HG03108 (cell line): ENCODE results near the gene BRSK1.

Experiments used
- ATAC-seq: cut with Tn5 transposase; IDR thresholded peaks from one replicate; pipeline ENCODE4 v1.9.1; 2021; ENCODE audit warnings: moderate library complexity; ENCODE audit not compliant: unreplicated experiment

BRSK1 gene

DNA sequence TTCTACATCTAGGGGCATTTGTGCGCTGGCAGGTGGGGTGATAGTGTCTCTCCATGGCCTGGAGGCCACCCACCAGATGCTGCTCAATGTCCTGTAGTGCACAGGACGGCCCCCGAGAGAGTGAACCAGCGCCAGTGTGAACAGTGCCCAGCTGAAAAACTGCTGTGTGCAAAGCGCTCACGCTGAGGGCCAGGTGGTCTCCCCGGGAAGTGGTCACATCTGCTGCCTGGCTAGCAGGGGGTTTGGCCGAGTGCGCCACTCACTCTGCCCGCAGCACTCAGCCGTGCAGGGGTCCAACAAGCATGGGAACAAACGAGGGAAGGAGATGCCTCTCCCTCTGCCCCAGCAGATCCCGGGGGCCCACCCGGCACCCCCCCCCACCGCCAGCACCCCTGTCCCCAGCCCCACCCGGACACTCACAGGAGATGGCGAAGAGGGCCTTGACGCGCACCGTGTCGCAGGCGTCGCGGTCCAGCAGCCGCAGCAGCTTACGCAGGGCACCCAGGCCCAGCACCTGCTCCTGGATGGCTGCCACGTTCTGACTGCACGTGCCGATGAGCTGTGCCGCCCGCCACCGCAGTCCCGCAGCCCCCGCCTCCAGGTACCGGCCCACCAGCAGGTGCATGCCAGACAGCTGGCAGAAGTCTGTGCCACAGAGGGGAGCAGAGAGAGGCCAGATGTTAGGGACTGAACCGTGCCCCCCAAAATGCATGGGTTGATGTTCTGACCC, 9.7 kb upstream of the BRSK1 start:
- ATAC-seq = no peak

- ATAC-seq = peak; percentile 34
Measured at GRCh38 chr19:55275851-55276719, 7.7 kb upstream of the BRSK1 start.

- ATAC-seq = no peak
Measured at GRCh38 chr19:55276720-55277430, 6.9 kb upstream of the BRSK1 start.

DNA sequence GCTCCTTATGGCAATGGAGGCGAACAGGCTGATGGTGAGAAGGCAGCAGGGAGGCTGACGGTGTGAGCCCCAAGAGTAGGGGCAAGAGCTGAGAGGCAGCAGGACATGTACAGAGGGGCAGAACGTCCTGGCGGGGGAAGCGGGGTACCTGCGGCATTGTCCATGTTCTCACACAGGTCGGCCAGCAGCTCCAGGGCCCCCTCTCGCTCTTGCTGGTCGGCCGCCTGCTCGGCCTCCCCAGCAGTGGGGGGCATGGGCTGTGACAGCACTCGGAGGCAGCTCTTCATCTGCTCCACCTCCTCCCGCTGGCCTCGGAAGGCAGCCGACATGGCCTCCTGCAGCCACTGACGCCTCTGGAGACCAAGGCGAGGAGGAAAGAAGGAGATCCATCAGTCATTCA, 6.3 kb upstream of the BRSK1 start:
- no peak for ATAC-seq

- no peak for ATAC-seq
Measured at GRCh38 chr19:55278391-55279135, 5.2 kb upstream of the BRSK1 start.

DNA sequence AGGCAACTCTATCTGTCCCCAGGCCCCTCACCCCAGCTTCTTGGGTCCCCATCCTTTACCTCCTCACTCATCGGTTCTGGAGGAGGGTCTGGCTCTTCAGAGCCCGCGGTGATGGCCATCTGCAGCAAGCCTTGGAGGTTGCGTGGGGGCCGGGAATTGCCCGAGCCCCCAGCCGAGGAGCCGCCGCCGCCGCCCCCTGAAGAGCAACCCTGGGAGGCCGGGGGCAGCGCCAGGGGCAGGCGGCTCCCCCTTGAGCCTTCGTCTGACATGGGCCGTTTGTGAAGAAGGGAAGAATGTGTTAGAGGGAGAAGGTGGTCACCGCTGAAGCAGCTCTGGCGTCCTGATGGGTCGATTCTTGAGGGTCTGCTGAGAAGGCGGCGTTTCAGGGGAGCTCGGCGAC, 4.5 kb upstream of the BRSK1 start:
- no peak for ATAC-seq

DNA sequence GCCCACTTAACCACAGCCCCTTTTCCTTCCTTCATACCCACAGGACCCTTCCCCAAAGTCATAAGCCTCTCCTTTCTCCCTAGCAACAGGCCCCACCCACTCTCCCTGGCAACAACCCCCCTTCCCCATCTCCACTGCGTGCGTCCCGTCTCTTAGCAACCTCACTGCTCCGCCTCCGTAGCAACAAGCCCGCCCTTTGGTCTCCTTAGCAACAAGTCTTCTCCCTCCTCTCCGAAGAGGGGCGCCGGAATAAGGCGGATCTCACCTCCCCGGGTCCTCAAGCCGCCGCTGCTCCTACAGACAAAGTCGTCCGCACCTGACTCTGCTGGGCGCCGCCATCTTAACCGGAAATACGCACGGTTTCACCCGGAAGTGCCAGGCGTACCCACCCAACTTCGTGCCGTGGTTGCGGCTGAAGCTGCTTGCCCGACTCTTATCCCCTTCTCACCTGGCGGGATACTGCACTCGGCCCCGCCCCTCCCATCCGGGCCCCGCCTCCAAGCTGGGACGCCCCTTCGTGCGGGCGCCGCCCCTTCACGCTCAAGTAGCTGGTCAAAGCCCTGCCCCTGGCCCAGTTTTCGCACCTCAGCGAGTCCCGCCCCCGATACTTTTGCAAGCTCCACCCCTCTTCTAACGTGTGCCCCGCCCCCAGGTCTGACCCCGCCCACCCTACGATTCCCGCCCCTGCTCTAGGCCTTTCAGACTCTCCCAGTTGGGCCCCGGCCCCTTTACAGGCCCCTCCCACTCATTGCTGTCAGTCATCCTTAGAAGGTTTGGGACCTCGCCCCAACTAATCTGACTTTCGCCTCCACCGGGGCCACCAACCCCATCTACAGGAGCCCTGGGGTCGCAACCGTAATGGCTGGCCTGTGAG, 3.8 kb upstream of the BRSK1 start, which contains the start of gene HSPBP1:
TSS of gene HSPBP1 (minus strand) at position 341 of the 874 bp plus-strand sequence. CDS start 502 bp downstream, outside the sequence.
- ATAC-seq = peak; percentile 74

DNA sequence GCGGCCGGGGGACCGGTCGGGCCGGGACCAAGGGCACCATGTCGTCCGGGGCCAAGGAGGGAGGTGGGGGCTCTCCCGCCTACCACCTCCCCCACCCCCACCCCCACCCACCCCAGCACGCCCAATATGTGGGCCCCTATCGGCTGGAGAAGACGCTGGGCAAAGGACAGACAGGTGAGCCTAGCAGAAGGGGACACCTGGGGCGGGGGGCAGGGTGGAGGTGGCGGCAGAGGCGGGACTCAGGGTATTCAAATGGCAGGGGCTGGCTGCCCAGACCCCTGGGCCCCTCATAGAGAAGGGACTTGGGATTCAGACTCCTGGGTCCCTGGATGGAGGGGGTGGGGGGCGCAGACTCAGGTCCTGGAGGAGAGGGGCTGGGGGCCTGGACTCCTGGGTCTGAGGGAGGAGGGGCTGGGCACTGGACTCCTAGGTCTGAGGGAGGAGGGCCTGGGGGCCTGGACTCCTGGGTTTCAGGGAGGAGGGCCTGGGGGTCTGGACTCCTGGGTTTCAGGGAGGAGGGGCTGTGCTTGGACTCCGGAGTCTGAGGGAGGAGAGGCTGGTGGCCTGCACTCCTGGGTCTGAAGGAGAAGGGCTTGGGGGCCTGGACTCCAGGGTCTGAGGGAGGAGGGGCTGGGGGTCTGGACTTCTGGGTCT, 735 bp downstream of the BRSK1 start:
- no peak for ATAC-seq

- ATAC-seq = no peak
Measured at GRCh38 chr19:55285229-55285890, 1.6 kb downstream of the BRSK1 start.

GRCh38 chr19:55287361-55288079, 3.7 kb downstream of the BRSK1 start:
- no peak for ATAC-seq

DNA sequence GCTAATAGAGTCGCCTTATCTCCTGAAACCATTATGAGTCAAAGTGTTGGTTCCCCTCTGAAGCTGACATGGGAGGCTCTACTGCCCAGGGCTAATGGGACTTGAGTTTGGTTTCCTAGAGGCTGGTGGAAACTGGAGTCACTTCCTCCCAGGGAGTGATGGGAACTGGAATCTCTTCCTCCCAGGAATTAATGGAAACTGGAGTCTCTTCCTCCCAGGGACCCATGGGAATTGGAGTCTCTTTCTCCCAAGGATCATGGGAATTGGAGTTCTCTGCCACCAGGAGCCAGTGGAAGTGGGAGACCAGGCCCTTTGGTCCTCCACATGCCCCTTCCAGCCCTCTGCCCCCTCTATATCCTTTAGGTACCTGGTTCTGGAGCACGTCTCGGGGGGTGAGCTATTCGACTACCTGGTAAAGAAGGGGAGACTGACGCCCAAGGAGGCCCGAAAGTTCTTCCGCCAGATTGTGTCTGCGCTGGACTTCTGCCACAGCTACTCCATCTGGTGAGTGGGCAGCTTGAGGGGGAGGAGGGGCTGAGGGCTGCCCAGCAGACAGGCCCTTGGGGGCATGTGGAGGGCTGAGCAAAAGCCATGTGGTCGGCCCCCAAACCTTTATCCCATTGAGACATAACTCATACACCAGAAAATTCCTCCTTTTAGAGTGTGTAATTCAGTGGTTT, 5.5 kb downstream of the BRSK1 start:
- no peak for ATAC-seq

DNA sequence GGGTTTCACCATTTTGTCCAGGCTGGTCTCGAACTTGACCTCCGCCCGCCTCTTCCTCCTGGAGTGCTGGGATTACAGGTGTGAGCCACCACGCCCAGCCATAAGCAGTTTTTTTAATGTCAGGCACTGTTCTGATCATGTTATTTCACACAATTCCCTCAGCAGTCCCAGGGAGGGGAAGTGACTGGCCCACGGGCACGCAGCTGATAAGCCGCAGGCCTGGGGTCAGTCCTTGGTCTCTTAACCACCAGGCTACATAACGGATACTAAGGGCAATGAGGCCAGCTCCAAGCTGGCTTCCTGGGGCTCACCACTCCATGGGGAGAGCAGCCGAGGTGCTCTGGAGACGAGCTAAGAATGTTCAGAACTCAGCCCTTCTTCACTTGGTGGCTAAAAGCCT, 13.5 kb downstream of the BRSK1 start:
- ATAC-seq = no peak

DNA sequence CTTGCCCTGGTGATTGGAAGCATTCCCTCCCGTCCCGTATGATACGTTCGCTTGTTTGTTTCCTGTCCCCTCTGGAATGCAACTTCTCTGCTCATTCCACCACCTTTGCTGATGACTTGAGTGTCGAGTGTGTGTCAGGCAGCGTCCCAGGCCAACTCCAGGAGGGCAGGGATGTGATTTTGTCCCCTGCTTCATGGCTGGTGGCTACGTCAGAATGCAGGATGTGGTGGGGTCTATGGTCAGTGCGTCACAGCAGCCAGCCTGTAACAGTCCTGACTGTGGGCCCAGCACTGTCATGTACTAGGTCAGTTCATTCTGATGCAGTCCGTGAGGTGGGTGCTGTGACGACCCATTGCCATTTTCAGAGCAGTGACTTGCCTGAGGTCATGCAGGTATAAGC, 16.2 kb downstream of the BRSK1 start:
- ATAC-seq = no peak

- no peak for ATAC-seq
Measured at GRCh38 chr19:55300886-55301458, 17.2 kb downstream of the BRSK1 start.

DNA sequence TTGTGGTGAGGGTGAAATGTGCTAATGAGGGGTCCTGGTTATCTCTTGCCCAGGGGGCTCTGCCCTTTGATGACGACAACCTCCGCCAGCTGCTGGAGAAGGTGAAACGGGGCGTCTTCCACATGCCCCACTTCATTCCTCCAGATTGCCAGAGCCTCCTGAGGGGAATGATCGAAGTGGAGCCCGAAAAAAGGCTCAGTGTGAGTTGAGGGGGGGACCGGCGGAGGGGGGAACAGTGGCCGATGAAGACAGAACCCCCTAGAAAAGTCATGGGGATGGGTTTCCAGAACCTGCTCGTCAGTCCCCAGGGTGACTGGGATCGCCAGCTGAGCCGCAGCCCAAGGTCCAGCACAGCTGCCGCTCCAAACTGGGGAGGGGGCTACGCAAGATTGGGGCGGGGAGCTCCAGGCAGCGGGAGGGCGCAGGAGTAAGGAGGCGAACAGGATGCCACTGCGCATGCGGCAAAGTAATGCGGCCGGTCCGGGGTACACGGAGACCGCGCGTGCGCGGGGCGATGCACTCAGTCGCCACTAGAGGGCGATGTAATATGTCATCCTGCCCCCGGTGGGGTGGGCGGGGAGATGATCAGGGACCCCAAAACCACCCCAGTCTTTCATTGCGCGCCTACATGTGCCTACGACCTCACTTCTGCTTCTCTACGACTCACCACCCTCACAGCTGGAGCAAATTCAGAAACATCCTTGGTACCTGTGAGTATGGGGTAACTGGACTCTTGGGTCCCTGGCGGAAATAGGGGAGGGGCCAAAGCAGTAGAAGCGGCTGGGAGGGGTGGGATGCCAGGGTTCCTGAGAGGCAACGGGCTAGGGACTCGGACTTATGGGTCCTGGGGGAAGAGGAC, 17.9 kb downstream of the BRSK1 start:
- peak; percentile 57 for ATAC-seq

DNA sequence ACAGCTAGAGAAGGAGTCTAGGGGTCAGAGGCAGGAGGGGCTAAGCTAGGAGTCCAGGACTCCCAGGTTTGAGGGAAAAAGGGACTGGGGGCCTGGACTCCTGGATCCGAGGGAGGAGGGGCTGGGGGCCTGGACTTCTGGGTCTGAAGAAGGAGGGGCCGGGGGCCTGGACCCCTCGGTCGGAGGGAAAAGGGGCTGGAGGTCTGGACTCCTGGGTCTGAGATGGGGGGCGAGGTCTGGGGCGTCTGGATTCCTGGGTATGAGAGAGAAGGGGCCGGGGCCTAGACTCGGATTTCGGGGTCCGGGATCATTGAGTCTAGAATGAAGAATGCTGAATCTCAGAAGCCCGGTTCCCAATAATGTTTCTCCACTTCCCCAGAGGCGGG, 18.5 kb downstream of the BRSK1 start:
- ATAC-seq = no peak
